Glomerular visceral epithelial cell (primary cell): Measurements from ENCODE around the gene C1orf87.

ENCODE experiments used
- DNase-seq: peaks from one replicate; pipeline ENCODE4 v3.0.0-alpha.2; 2016; ENCODE audit errors: extremely low spot score

C1orf87 gene

DNA sequence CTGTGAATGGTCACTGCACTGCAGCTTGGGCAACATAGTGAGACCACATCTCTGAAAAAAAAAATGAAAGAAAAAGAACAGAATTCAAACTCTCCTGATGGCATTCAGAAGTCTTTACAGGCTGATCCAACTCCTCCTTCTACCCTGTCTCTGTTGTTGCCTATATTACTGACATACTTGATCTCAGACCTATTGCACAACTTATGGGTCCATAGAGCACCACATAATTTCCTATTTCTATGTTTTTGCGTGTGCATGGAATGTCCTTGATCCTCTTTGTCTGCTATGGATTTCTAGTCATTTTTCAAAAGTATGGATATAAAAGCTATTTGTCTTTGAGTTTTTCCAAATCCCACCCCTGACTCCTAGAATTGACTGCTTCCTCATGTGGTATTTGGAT lies 124.6 kb downstream of the C1orf87 start:
- no peak for DNase-seq

DNA sequence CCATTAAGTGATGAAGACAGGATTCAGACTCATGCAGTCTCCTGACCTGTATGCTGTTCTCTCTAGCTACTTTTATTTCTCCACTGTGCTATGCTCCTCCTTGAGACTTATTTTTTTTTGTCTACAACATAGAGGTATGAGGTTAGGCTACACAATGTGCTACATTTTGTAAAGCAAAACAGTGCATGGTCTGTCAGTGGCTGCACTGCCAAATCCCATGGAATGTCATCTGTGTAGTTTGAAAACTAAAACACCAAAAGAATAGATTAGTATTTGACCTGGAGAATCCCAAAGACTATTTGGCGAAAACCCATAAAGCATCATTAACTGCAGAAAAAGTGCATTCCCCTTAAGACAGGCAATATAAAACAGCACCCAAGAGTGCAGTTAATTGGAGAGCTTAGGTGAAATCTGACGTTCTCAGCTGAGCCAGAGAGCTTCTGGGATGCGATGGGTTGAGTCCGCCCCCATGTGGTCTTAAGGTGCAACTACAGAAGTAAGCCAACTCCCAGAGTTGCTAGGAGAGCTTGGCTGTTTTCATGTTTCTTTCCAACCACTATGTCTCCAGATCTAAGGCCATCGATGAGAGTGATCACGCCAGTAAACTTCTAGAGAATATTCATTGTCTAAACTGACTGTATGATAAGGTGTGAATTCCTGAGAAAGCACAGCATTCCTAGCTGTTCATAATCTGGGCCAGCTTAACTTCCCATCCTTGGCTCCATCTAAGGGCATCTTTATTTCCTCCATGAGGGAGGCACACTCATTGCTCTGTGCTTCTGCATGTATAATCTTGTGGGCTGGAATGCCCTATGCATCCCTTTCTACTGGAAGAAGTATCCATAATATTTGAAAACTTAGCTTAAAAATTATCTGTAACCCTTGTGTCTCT lies 126.3 kb downstream of the C1orf87 start:
- DNase-seq, result peak; percentile 63

- no peak for DNase-seq
These were observed 127.8 kb downstream of the C1orf87 start for GRCh38 chr1:59945790-59946189.
